ENCODE results near the gene CEACAM5. TPM values are rescaled to one million over a fixed set of nuclear protein-coding genes. Genes with fewer than 3 reads are reported as not detected.
"Not testable (repeated sequence)": the region's sequence is repeated elsewhere in the genome, so short reads cannot be mapped to it uniquely, and the experiment has no call there.

The CEACAM5 gene
- total RNA-seq, 1 donor from 2014 or later, result not detected

GRCh38 chr19:41758846-41759245 lies 50.4 kb downstream of the CEACAM5 start:
- no peak overlapping the region for H3K4me3 Mint-ChIP-seq
- H3K27me3 Mint-ChIP-seq, result peaks cover 30% of the 10 kb centered on the region
- ChIA-PET CTCF (no interaction called here), POLR2A (no interaction called here)
- no peak for TF ChIP-seq CTCF (IDR thresholded peaks at IDR 0.05)
- no peak overlapping the region for H3K27ac Mint-ChIP-seq
- DNase-seq (no peak), ATAC-seq (ENCODE audit: low read depth) (no peak)
- H3K9me3 Mint-ChIP-seq, result no peaks in the 10 kb centered on the region
- peaks cover under 1% of the 10 kb centered on the region for H3K4me1 Mint-ChIP-seq
- H3K36me3 Mint-ChIP-seq (ENCODE audit: low read depth), result no peaks in the 10 kb centered on the region
- intact Hi-C loops (cut with micrococcal nuclease), result no loop called here

- Mint-ChIP-seq H3K4me1 (no peaks in the 10 kb centered on the region), H3K36me3 (ENCODE audit: low read depth) (no peaks in the 10 kb centered on the region), H3K27ac (no peak overlapping the region), H3K4me3 (no peak overlapping the region), H3K9me3 (no peaks in the 10 kb centered on the region), H3K27me3 (peaks cover 22% of the 10 kb centered on the region)
- DNase-seq (no peak), ATAC-seq (ENCODE audit: low read depth) (no peak)
- ChIA-PET CTCF (interaction anchor here (1.1 kb wide), 1 partner anchor 8 kb away, joined by 3 read pairs; no protein-coding TSS in a partner anchor), POLR2A (no interaction called here)
- intact Hi-C loops (cut with micrococcal nuclease), result no loop called here
- no peak for TF ChIP-seq CTCF (IDR thresholded peaks at IDR 0.05)
These were observed 58.7 kb downstream of the CEACAM5 start for GRCh38 chr19:41767115-41767514.

- CTCF ChIA-PET; DNase-seq; ATAC-seq (ENCODE audit: low read depth); H3K4me3 Mint-ChIP-seq; H3K9me3 Mint-ChIP-seq; H3K27ac Mint-ChIP-seq; H3K36me3 Mint-ChIP-seq (ENCODE audit: low read depth); H3K4me1 Mint-ChIP-seq; intact Hi-C loops (cut with micrococcal nuclease); POLR2A ChIA-PET: not testable (repeated sequence)
- H3K27me3 Mint-ChIP-seq, result peaks cover 15% of the 10 kb centered on the region
These were observed 59.7 kb downstream of the CEACAM5 start for GRCh38 chr19:41768105-41768504.

- no peaks in the 10 kb centered on the region for H3K36me3 Mint-ChIP-seq (ENCODE audit: low read depth)
- no peaks in the 10 kb centered on the region for H3K4me1 Mint-ChIP-seq
- no peak for TF ChIP-seq CTCF (IDR thresholded peaks at IDR 0.05)
- ATAC-seq (ENCODE audit: low read depth) (no peak), DNase-seq (no peak)
- H3K27me3 Mint-ChIP-seq, result peaks cover 21% of the 10 kb centered on the region
- POLR2A ChIA-PET, result no interaction called here
- no peak overlapping the region for H3K4me3 Mint-ChIP-seq
- CTCF ChIA-PET, result interaction anchor here (1.0 kb wide), 1 partner anchor 17 kb away, joined by 4 read pairs; no protein-coding TSS in a partner anchor
- intact Hi-C loops (cut with micrococcal nuclease), result no loop called here
- no peak overlapping the region for H3K27ac Mint-ChIP-seq
- H3K9me3 Mint-ChIP-seq, result no peaks in the 10 kb centered on the region
These were observed 61.2 kb downstream of the CEACAM5 start for GRCh38 chr19:41769608-41770007.

GRCh38 chr19:41771410-41771809 lies 63.0 kb downstream of the CEACAM5 start:
- no peaks in the 10 kb centered on the region for H3K9me3 Mint-ChIP-seq
- POLR2A ChIA-PET, result no interaction called here
- no peaks in the 10 kb centered on the region for H3K4me1 Mint-ChIP-seq
- CTCF ChIA-PET, result interaction anchor here (0.8 kb wide), 1 partner anchor 20 kb away, joined by 3 read pairs; no protein-coding TSS in a partner anchor
- H3K4me3 Mint-ChIP-seq, result no peak overlapping the region
- H3K27me3 Mint-ChIP-seq, result peaks cover 14% of the 10 kb centered on the region
- no peak for DNase-seq
- H3K36me3 Mint-ChIP-seq (ENCODE audit: low read depth), result no peaks in the 10 kb centered on the region
- no peak for ATAC-seq (ENCODE audit: low read depth)
- intact Hi-C loops (cut with micrococcal nuclease), result no loop called here
- H3K27ac Mint-ChIP-seq, result no peak overlapping the region
- no peak for TF ChIP-seq CTCF (IDR thresholded peaks at IDR 0.05)

- TF ChIP-seq CTCF (IDR thresholded peaks at IDR 0.05), result no peak
- intact Hi-C loops (cut with micrococcal nuclease), result no loop called here
- CTCF ChIA-PET, result interaction anchor here (1.6 to 2.6 kb wide), 2 partner anchors 11 to 20 kb away, joined by 3 to 7 read pairs; no protein-coding TSS in a partner anchor
- Mint-ChIP-seq H3K27me3 (peaks cover 13% of the 10 kb centered on the region), H3K36me3 (ENCODE audit: low read depth) (no peaks in the 10 kb centered on the region), H3K27ac (no peak overlapping the region), H3K4me1 (no peaks in the 10 kb centered on the region), H3K4me3 (no peak overlapping the region), H3K9me3 (no peaks in the 10 kb centered on the region)
- DNase-seq (no peak), ATAC-seq (ENCODE audit: low read depth) (no peak)
- POLR2A ChIA-PET, result no interaction called here
These were observed 66.1 kb downstream of the CEACAM5 start for GRCh38 chr19:41774515-41774980.
